GM15510 (cell line): ENCODE results near the gene CPED1.

Source experiments
- POLR2A ChIP-seq: IDR thresholded peaks from 3 replicates; pipeline ENCODE4 v1.6.1; 2011; ENCODE audit warnings: borderline replicate concordance; ENCODE audit not compliant: insufficient read length; ENCODE audit errors: extremely low read depth

CPED1 gene

DNA sequence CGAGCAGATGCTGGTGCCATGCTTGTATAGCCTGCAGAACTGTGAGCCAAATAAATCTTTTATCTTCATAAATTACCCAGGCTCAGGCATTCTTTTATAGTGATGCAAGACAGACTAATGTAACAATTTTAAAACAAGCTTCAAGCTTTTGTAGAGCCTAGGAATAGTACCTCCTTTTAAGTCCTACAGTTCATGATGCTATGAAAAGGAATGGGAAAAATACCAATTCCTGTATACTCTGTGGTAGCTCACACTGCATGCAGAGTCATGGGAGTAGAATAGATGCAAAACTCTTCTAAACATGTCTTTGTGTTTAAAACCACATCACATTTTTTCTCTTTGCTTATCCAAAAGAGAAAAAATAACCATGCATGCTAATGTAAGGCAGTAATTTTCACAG, 273.7 kb downstream of the CPED1 start:
- no peak for TF ChIP-seq POLR2A

- no peak for TF ChIP-seq POLR2A
These were observed 274.5 kb downstream of the CPED1 start for GRCh38 chr7:121262969-121263368.

- TF ChIP-seq POLR2A, result no peak
These were observed 277.9 kb downstream of the CPED1 start for GRCh38 chr7:121266307-121266894.

DNA sequence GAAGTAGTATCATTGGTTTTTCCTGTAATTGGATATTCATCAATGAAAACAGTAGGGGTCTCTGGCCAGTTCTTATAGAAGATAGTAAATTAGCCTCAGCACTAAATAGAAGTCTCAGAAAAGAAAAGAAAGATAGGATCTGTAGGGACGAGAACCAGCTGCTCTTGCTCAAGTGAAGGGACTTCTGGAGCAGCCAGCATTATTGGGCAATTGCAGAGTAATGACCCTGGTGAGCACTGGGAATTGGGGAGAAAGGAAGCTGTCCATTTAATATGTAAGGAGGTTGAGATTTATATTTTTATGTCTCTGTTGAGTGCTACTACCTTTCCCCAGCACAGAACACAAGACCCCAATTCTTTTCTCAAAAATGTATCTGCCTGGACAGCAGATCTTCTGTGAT, 279.1 kb downstream of the CPED1 start:
- no peak for TF ChIP-seq POLR2A

GRCh38 chr7:121269798-121270197, 281.3 kb downstream of the CPED1 start:
- no peak for TF ChIP-seq POLR2A

DNA sequence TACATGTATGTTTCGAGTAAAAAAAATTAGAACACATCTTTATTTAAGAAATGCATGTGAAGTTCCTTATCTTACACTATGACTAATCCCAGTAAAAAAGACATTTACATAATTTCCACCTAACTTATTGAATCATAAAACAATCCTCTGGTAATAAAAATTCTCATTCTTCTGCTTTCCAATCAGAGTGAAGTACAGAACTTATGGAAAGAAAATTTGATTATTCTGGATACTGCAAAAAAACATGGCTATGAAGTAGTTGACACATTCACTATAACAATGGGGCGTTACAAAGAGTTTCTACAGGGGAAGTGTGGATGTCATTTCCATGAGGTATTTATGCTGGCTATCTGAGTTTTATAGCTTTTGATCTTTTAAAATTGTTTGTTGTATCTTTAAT, 282.6 kb downstream of the CPED1 start:
- no peak for TF ChIP-seq POLR2A

GRCh38 chr7:121271916-121272315, 283.4 kb downstream of the CPED1 start:
- no peak for TF ChIP-seq POLR2A

GRCh38 chr7:121272676-121273075, 284.2 kb downstream of the CPED1 start:
- TF ChIP-seq POLR2A, result no peak

GRCh38 chr7:121273467-121274167, 285.1 kb downstream of the CPED1 start:
- no peak for TF ChIP-seq POLR2A

DNA sequence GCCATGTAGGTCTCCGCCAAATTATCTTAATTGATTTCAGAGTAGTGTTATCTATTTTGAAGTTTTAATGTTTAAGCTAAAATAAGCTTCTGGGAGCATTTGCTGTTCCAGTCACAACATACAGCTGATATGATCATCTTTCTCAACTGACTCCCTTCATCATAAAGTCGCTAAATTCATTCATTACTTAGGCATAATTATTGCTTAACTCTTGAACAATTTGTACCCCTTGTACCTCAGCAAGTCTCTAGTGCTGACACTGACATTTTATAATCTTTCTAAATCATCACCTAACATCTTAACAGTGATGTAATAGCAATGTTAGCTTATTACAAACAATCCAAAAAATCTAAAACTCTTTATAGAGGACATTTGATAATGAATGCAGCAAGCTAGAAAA, 286.0 kb downstream of the CPED1 start:
- no peak for TF ChIP-seq POLR2A

- TF ChIP-seq POLR2A, result no peak
These were observed 286.7 kb downstream of the CPED1 start for GRCh38 chr7:121275204-121275603.

DNA sequence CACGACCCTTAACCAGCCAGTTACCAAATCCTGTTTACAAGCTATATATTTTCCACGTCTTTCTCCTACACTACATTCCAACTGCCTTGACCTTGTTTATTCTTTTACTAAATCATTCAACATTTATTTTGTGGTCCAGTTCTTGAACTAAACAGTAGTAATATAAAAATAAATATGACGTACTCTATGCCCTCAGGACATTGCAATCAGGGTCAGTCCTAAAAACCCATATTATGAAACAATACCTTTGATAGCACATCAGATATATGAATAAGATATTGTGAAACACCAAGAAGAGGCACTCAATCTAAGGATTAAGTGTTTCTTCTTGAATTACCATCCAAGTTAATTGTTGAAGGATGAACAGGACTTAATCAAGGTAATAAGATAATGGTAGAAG, 287.8 kb downstream of the CPED1 start:
- TF ChIP-seq POLR2A, result no peak

- TF ChIP-seq POLR2A, result no peak
These were observed 289.9 kb downstream of the CPED1 start for GRCh38 chr7:121278120-121279021.

DNA sequence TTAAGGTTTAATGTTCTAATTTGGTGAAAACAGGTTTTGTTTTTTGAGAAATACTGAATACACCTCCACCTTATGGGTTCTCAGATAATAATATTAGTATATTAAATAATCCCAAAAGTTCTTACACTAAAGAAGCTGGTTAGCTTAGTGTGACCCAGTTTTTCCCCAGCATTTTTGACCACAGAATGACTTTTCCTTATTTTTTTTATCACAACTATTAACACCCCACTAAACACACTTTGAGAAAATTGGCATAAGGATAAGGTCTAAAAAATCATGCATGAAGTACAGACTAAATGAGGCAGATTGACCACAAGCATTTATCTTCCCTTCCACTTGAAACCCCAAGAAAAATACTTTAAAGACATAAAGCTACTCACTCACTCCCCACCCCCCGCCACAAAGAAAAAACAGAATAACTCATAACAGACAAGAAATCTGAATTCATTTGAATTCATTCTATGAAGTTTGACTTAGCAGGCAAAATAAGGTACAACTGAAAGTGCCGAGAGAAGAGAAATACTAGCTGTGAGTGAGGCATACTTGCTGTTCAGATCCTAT, 290.6 kb downstream of the CPED1 start:
- no peak for TF ChIP-seq POLR2A

DNA sequence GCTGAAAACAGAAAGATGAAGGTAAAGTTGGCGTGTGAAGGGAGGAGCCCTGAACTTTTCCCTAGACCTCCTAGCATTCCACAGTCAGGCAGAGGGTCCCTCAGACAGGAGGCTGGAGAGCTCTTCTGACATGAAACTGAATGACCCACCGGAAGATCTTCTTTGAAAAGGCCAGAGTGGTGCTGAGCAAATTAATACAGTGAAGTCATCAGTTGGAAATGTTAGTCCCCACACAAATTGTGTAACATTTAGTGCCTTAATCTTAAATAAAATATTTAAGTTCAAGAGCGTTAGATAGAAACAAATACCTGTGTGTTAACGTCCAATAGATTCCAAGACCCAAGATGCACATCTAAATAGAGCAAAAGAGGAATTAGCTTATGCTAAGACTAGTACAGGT, 291.3 kb downstream of the CPED1 start:
- no peak for TF ChIP-seq POLR2A
